H1 (cell line): ENCODE results near the gene OLFM1. TPM values are rescaled to one million over a fixed set of nuclear protein-coding genes. Genes with fewer than 3 reads are reported as not detected.

Experiments used
- ATF2 ChIP-seq: IDR thresholded peaks from 2 replicates; pipeline ENCODE4 v1.6.1; 2012; ENCODE audit warnings: low read length, inconsistent platforms
- BRCA1 ChIP-seq: IDR thresholded peaks from 2 replicates; pipeline ENCODE4 v1.6.1; 2012; ENCODE audit warnings: low read depth, low read length, improper control_type of control experiment
- CBX5 ChIP-seq: fragments of 300-800, 300-1000 bp; sonication (generic); IDR thresholded peaks from 2 replicates; pipeline ENCODE4 v1.7.1; 2016; ENCODE audit warnings: antibody characterized with exemption, low read length, low read depth
- CTCF ChIP-seq, 3 experiments: IDR thresholded peaks; 1 replicate in 2 of 3; 2 replicates in 1 of 3; pipeline versions ENCODE4 v1.5.1 to v1.6.1; 2011; ENCODE audit warnings: low read length in 3 of 3, mild to moderate bottlenecking in 3 of 3, inconsistent platforms in 2 of 3, low read depth in 1 of 3, moderate library complexity in 1 of 3; ENCODE audit not compliant: insufficient read depth in 1 of 3; ENCODE audit errors: control extremely low read depth in 1 of 3
- RBBP5 ChIP-seq: IDR thresholded peaks from 2 replicates; pipeline ENCODE4 v1.7.1; 2012; ENCODE audit warnings: low read depth, mild to moderate bottlenecking, inconsistent platforms, low read length, moderate library complexity, borderline replicate concordance
- SP1 ChIP-seq: IDR thresholded peaks from 2 replicates; pipeline ENCODE4 v1.6.1; 2011; ENCODE audit warnings: low read depth, low read length
- polyA plus RNA-seq, 7 experiments: library from polyadenylated mRNA; depleted of rRNA in 3 of 7; stranded (reverse) in 5 of 7; unstranded in 2 of 7; fragments of >200 nt in 5 of 7; fragments of 200-250 nt in 2 of 7; gene quantifications; 1 replicate in 5 of 7; 2 replicates in 1 of 7; 4 replicates in 1 of 7; pipeline versions ENCODE4 v1.2.1 to v1.2.3, GENCODE V29; 2011 to 2013; ENCODE audit warnings: missing spikeins in 2 of 7, mixed read lengths in 2 of 7
- total RNA-seq: library from RNA; stranded (reverse); fragmentation: NEBNext Ultra II Directional; extraction: Animal tissue kit (Norgen Biotek cat#: 25700); gene quantifications from 2 replicates; pipeline ENCODE4 v1.2.1, GENCODE V29; 2021

Gene OLFM1
- total and polyA plus RNA-seq, 2 of the 8 experiments (the other 6 are each of a cell fraction or from before 2014, with no cell fraction given) = 53.0 to 53.4 TPM

- no peak for TF ChIP-seq SP1
- no peak for TF ChIP-seq ATF2
- TF ChIP-seq CBX5 = no peak
- no peak for TF ChIP-seq BRCA1
- TF ChIP-seq RBBP5 = no peak
- no peak for TF ChIP-seq CTCF (IDR thresholded peaks at IDR 0.05; ENCODE audit: control extremely low read depth in 1 of 3, insufficient read depth in 1 of 3, low read depth in 1 of 3, low read length in 3 of 3)
Observed at GRCh38 chr9:135084881-135085760, 2.3 kb upstream of the OLFM1 start (continued).
